Karpas-422 (cell line): Measurements from ENCODE around the gene CEACAM4. TPM values are rescaled to one million over a fixed set of nuclear protein-coding genes. Genes with fewer than 3 reads are reported as not detected.

Experiments used
- DNase-seq: peaks from one replicate; pipeline ENCODE4 v3.0.0-alpha.2; 2015
- H2AFZ ChIP-seq: fragments of 200-600 bp; sonication (generic); 2 replicates; pipeline ENCODE4 v1.6.1; 2014; ENCODE audit warnings: antibody characterized with exemption, low read length, mixed read lengths
- H3K27ac ChIP-seq: fragments of 200-600 bp; sonication (generic); 2 replicates; pipeline ENCODE4 v1.5.1; 2014; ENCODE audit warnings: mild to moderate bottlenecking, low read length, moderate library complexity
- H3K27me3 ChIP-seq: fragments of 200-600 bp; sonication (generic); 2 replicates; pipeline ENCODE4 v1.6.1; 2014; ENCODE audit warnings: low read length, mixed read lengths
- H3K36me3 ChIP-seq: fragments of 200-600 bp; sonication (generic); 2 replicates; pipeline ENCODE4 v1.6.1; 2014; ENCODE audit warnings: low read length, mixed read lengths; ENCODE audit not compliant: insufficient read depth
- H3K4me1 ChIP-seq: fragments of 200-600 bp; sonication (generic); 2 replicates; pipeline ENCODE4 v1.6.1; 2014; ENCODE audit warnings: mild to moderate bottlenecking, low read length, mixed read lengths
- H3K4me2 ChIP-seq: fragments of 200-600 bp; sonication (generic); 2 replicates; pipeline ENCODE4 v1.6.1; 2014; ENCODE audit warnings: low read length, low read depth, mild to moderate bottlenecking; ENCODE audit not compliant: poor library complexity, severe bottlenecking
- H3K4me3 ChIP-seq: fragments of 200-600 bp; sonication (generic); 2 replicates; pipeline ENCODE4 v1.5.1; 2014; ENCODE audit warnings: mild to moderate bottlenecking, antibody characterized with exemption, low read length, mixed read lengths
- H3K79me2 ChIP-seq: fragments of 200-600 bp; sonication (generic); 2 replicates; pipeline ENCODE4 v1.6.1; 2014; ENCODE audit warnings: mild to moderate bottlenecking, low read length, mixed read lengths
- H3K9ac ChIP-seq: fragments of 200-600 bp; sonication (generic); 2 replicates; pipeline ENCODE4 v1.6.0; 2014; ENCODE audit warnings: low read length
- H3K9me2 ChIP-seq: fragments of 200-600 bp; sonication (generic), shearing (Covaris generic); replicated peaks from 2 replicates; pipeline ENCODE4 v1.6.0; 2014; ENCODE audit warnings: mild to moderate bottlenecking, low read length, moderate library complexity; ENCODE audit not compliant: insufficient read depth
- H3K9me3 ChIP-seq: fragments of 300-700, 200-600 bp; sonication (generic); 2 replicates; pipeline ENCODE4 v1.6.1; 2014; ENCODE audit warnings: low read length, mixed read lengths
- H4K20me1 ChIP-seq: fragments of 200-600 bp; sonication (generic); 2 replicates; pipeline ENCODE4 v1.6.1; 2014; ENCODE audit warnings: mild to moderate bottlenecking, antibody characterized with exemption, low read length, low read depth; ENCODE audit not compliant: insufficient read depth
- small RNA-seq: library from RNA; depleted of rRNA; stranded (forward); fragments of <200 nt; gene quantifications from one replicate; pipeline ENCODE3, GENCODE V24; 2014
- total RNA-seq: library from RNA; depleted of rRNA; stranded (reverse); fragments of >200 nt; shearing (Covaris generic); gene quantifications from 2 replicates; pipeline ENCODE4 v1.2.3, GENCODE V29; 2014; ENCODE audit warnings: low replicate concordance; rRNA removed

CEACAM4 gene
- total RNA-seq, 1 experiment from 2014 or later: not detected

DNA sequence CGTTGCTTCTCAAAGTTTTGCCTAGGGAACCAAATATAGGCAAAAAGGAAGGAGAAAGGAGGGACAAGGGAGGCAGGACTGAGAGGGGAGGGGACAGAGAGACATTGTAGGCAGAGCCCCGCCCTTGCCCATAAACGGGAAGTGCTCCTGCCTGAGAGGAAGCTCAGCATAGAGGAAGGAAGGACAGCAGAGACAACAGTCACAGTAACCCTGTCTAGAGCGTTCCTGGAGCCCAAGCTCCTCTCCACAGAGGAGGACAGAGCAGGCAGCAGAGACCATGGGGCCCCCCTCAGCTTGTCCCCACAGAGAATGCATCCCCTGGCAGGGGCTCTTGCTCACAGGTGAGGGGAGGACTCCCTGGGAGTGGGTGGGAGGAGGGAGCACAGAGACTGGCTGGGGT lies 50.9 kb downstream of the CEACAM4 start, which contains the start of gene CEACAM21:
Gene CEACAM21 (plus strand): TSS at position 169 of the 400 bp plus-strand sequence. CDS start 109 bp downstream, at position 278.
- peak; percentile 77 for DNase-seq
- Histone ChIP-seq H2AFZ (peak within 1 kb of the TSS; percentile 45; the same call in 1 of the 2 replicates), H3K79me2 (no peaks in the 10 kb centered on the region)

GRCh38 chr19:41570639-41571112 lies 56.2 kb downstream of the CEACAM4 start:
- no peak overlapping the region for H3K9ac ChIP-seq
- peak; percentile 93 for DNase-seq
- peak overlapping the region; percentile 55; the same call in 1 of the 2 replicates for H2AFZ ChIP-seq
- no peaks in the 10 kb centered on the region for H3K9me2 ChIP-seq
- no peaks in the 10 kb centered on the region for H3K79me2 ChIP-seq
- no peaks in the 10 kb centered on the region for H3K4me1 ChIP-seq
- no peaks in the 10 kb centered on the region for H3K9me3 ChIP-seq
- no peak overlapping the region for H3K27ac ChIP-seq
- H3K4me2 ChIP-seq: no peak overlapping the region
- H3K27me3 ChIP-seq: no peaks in the 10 kb centered on the region
- no peaks in the 10 kb centered on the region for H4K20me1 ChIP-seq
- no peak overlapping the region for H3K4me3 ChIP-seq
- no peaks in the 10 kb centered on the region for H3K36me3 ChIP-seq

More for the DNA sequence above, 50.9 kb downstream of the CEACAM4 start, which contains the start of gene CEACAM21:
- no peak within 1 kb of the TSS for H3K27ac ChIP-seq
- peaks cover 3% of the 10 kb centered on the region for H3K4me1 ChIP-seq
- no peaks in the 10 kb centered on the region for H3K27me3 ChIP-seq
- 0 out of 2 replicates have a peak, but pooled peaks cover 3% of the 10 kb centered on the region for H3K9me3 ChIP-seq
- no peaks in the 10 kb centered on the region for H3K9me2 ChIP-seq
- H3K4me2 ChIP-seq: peak within 1 kb of the TSS; percentile 44
- no peak within 1 kb of the TSS for H3K4me3 ChIP-seq
- no peaks in the 10 kb centered on the region for H3K36me3 ChIP-seq
- no peaks in the 10 kb centered on the region for H4K20me1 ChIP-seq
- H3K9ac ChIP-seq: peak within 1 kb of the TSS; percentile 45

DNA sequence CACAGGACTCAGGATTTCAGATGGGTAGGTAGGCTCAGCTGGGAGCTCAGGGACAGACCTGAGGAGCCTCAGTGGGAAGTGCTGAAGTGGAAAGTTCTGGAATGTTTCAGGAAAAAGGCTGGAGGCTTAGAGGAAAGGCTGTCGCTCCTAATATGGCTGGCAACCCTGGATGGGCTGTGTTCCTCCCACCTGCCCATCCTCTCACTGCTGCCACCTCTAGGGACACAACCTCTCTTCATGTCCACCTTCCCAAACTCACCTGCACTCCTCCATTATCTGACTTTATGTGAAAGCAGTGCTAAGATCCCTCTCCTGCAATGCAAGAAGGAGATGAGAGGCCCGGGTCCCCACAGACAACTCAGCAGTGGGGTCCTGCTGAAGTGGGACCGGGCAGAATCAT lies 56.7 kb downstream of the CEACAM4 start:
- H3K9me3 ChIP-seq: no peaks in the 10 kb centered on the region
- H3K4me2 ChIP-seq: no peak overlapping the region
- no peak for DNase-seq
- H3K4me1 ChIP-seq: no peaks in the 10 kb centered on the region
- H3K27me3 ChIP-seq: no peaks in the 10 kb centered on the region
- H4K20me1 ChIP-seq: no peaks in the 10 kb centered on the region
- no peaks in the 10 kb centered on the region for H3K79me2 ChIP-seq
- peak overlapping the region; percentile 55; the same call in 1 of the 2 replicates for H2AFZ ChIP-seq
- H3K9me2 ChIP-seq: no peaks in the 10 kb centered on the region
- H3K36me3 ChIP-seq: no peaks in the 10 kb centered on the region
- H3K27ac ChIP-seq: no peak overlapping the region
- H3K9ac ChIP-seq: no peak overlapping the region
- H3K4me3 ChIP-seq: no peak overlapping the region

DNA sequence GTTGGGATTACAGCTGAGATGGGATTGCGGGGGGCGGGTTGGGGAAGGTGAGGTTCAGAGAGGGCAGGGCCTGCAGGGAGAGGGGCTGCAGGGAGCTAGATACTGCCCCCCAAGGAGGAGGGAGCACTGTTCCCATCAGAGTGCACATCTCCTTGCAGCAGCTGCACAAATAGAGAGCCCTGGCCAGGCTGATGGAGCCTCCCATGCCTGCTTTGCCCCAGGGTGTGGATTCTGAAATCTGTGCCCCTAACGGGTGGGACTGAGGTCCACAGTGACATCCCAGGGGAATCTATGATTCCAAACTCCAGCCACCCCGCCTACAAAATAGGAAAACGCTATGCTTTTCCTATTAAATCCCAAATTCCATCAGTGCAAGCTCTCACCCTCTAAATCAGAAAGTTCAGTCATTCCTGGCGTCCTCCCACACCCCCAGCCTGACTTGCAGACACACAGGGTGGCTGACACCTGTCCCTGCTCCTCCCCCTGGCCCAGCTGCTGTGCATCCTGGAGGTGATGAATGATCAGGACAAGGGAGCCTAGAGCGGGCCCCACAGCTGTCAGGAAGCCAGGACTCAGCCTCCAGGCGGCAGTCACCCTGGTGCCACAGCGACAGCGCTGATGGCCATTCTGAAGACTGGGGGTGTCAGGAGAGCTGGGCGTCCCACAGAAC lies 57.3 kb downstream of the CEACAM4 start:
- no peaks in the 10 kb centered on the region for H3K9me2 ChIP-seq
- no peaks in the 10 kb centered on the region for H3K4me1 ChIP-seq
- no peak overlapping the region for H3K9ac ChIP-seq
- no peak overlapping the region for H3K4me3 ChIP-seq
- H3K27ac ChIP-seq: no peak overlapping the region
- no peaks in the 10 kb centered on the region for H3K79me2 ChIP-seq
- H3K27me3 ChIP-seq: no peaks in the 10 kb centered on the region
- H3K9me3 ChIP-seq: no peaks in the 10 kb centered on the region
- no peak overlapping the region for H3K4me2 ChIP-seq
- H4K20me1 ChIP-seq: no peaks in the 10 kb centered on the region
- DNase-seq: no peak
- H2AFZ ChIP-seq: no peak overlapping the region
- no peaks in the 10 kb centered on the region for H3K36me3 ChIP-seq

Small RNAs within 50 kb of the gene (small RNA-seq; reads per million reads assigned to genes)
- gene AC243960.4: not detected

Other genes starting within 250 kb of the CEACAM4 start
- 67.6 and 74.7 TPM in 2 replicates for gene EXOSC5, start 229.7 kb downstream of the CEACAM4 start, total RNA-seq
- gene BCKDHA, start 229.3 kb downstream of the CEACAM4 start, total RNA-seq: 112 and 116 TPM in 2 replicates
- gene B3GNT8, start 199.7 kb downstream of the CEACAM4 start, total RNA-seq: not detected in 2 replicates
- gene DMAC2, start 187.2 kb downstream of the CEACAM4 start, total RNA-seq: 25.1 and 30.3 TPM in 2 replicates
- not detected in 2 replicates for gene ERICH4, start 183.9 kb downstream of the CEACAM4 start, total RNA-seq
- gene CEACAM21, start 50.9 kb downstream of the CEACAM4 start, total RNA-seq: not detected in 2 replicates
- gene CEACAM7, start 61.2 kb upstream of the CEACAM4 start, total RNA-seq: not detected in 2 replicates
- gene CEACAM5, start 81.6 kb upstream of the CEACAM4 start, total RNA-seq: not detected in 2 replicates
- gene CEACAM6, start 128.5 kb upstream of the CEACAM4 start, total RNA-seq: not detected in 2 replicates
- gene CEACAM3, start 169.5 kb upstream of the CEACAM4 start, total RNA-seq: not detected in 2 replicates
- not detected in 2 replicates for gene LYPD4, start 217.6 kb upstream of the CEACAM4 start, total RNA-seq
- gene DMRTC2, start 218.0 kb upstream of the CEACAM4 start, total RNA-seq: not detected in 2 replicates
- gene RPS19, start 233.2 kb upstream of the CEACAM4 start, total RNA-seq: 2,482 and 3,478 TPM in 2 replicates